ENCODE results near the gene ZNF462.

ZNF462 gene

DNA sequence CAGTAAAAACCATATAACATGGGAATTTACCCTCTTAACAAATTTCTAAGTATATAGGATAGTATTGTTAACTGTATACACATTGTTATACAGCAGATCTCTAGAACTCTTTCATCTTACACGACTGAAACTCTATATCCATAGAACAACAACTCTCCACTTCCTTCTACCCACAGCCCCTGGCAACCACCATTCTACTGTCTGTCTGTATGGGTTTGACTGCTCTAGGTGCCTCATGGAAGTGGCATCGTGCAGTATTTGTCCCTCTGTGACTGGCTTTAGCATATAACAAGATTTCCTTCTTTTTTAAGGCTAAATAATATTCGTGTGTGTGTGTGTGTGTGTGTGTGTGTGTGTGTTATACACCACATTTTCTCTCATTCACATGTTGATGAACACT is 100.7 kb downstream of the ZNF462 start:
- Histone ChIP-seq H3K4me2 (ENCODE audit: insufficient read depth, low read length, poor library complexity, severe bottlenecking) (no peak overlapping the region), H2AFZ (ENCODE audit: low read length) (no peak overlapping the region), H4K91ac (ENCODE audit: low read depth, low read length, poor library complexity) (no peak overlapping the region), H2BK15ac (ENCODE audit: low read length) (no peak overlapping the region), H3K23ac (ENCODE audit: low read depth, low read length, poor library complexity) (no peak overlapping the region), H3K4me1 (ENCODE audit: control insufficient read depth in 2 of 2, insufficient read depth in 1 of 2, low read depth in 1 of 2, low read length in 2 of 2) (peaks cover 3 to 12% of the 10 kb centered on the region in 2 donors), H3K4me3 (ENCODE audit: low read length in 2 of 2) (no peak overlapping the region), H3K9me3 (replicated peaks in 1 of 2; ENCODE audit: control insufficient read depth in 2 of 2, insufficient read depth in 1 of 2, low read depth in 1 of 2, low read length in 2 of 2) (peaks cover 0 to 32% of the 10 kb centered on the region in 2 donors), H3K27me3 (ENCODE audit: control insufficient read depth in 3 of 3, insufficient read depth in 3 of 3, low read depth in 1 of 3, low read length in 3 of 3) (no peaks in the 10 kb centered on the region), H3K18ac (ENCODE audit: low read length) (no peak overlapping the region), H2BK120ac (ENCODE audit: low read depth, low read length) (no peak overlapping the region), H2AK5ac (ENCODE audit: low read depth, low read length) (no peak overlapping the region), H3K9ac (ENCODE audit: low read depth, low read length, poor library complexity) (no peak overlapping the region), H3K27ac (replicated peaks; ENCODE audit: low read length) (no peak overlapping the region), H3K4ac (ENCODE audit: low read length) (no peak overlapping the region), H3K79me1 (ENCODE audit: low read depth, low read length) (no peaks in the 10 kb centered on the region), H3K14ac (ENCODE audit: low read length) (no peak overlapping the region), H4K8ac (ENCODE audit: low read depth, low read length) (no peak overlapping the region), H2BK5ac (ENCODE audit: low read length) (no peak overlapping the region), H2BK12ac (ENCODE audit: low read length) (no peak overlapping the region), H3K36me3 (replicated peaks in 1 of 2; ENCODE audit: control insufficient read depth in 2 of 2, insufficient read depth in 2 of 2, low read length in 2 of 2) (peaks cover 8 to 100% of the 10 kb centered on the region in 2 donors)
- no peak for DNase-seq (ENCODE audit: low spot score)
- no CpG with 5 or more reads among the region's 3 CpGs for WGBS, 2 donors (ENCODE audit: extremely low coverage in 2 of 2, insufficient read length in 2 of 2, insufficient replicate concordance in 1 of 2)

DNA sequence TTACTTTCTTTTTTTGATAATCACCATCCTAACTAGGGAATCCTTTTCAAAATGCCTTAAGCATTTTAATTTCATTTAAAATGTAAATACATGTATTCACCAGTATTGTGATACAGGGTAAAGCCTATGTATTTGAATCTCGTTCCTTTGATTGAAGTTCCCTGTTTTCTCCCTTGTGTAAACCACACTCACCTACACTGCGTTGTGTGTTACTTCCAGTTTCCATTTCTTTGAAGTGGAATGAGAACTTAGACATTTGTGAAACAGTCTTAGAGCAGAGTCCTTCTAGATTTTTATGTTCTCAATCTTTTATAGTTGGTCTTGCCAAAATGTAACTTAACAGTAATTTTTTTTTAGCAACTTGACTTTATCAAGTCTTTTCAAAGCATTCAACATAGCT is 101.4 kb downstream of the ZNF462 start:
- Histone ChIP-seq H3K4me3 (ENCODE audit: low read length in 2 of 2) (no peak overlapping the region), H3K4me2 (ENCODE audit: insufficient read depth, low read length, poor library complexity, severe bottlenecking) (no peak overlapping the region), H2BK12ac (ENCODE audit: low read length) (no peak overlapping the region), H3K4ac (ENCODE audit: low read length) (no peak overlapping the region), H2AK5ac (ENCODE audit: low read depth, low read length) (no peak overlapping the region), H3K9ac (ENCODE audit: low read depth, low read length, poor library complexity) (no peak overlapping the region), H3K79me1 (ENCODE audit: low read depth, low read length) (no peaks in the 10 kb centered on the region), H4K8ac (ENCODE audit: low read depth, low read length) (no peak overlapping the region), H2BK15ac (ENCODE audit: low read length) (no peak overlapping the region), H3K23ac (ENCODE audit: low read depth, low read length, poor library complexity) (no peak overlapping the region), H2AFZ (ENCODE audit: low read length) (no peak overlapping the region), H3K27ac (replicated peaks; ENCODE audit: low read length) (no peak overlapping the region), H3K36me3 (replicated peaks in 1 of 2; ENCODE audit: control insufficient read depth in 2 of 2, insufficient read depth in 2 of 2, low read length in 2 of 2) (peaks cover 4 to 99% of the 10 kb centered on the region in 2 donors), H4K91ac (ENCODE audit: low read depth, low read length, poor library complexity) (no peak overlapping the region), H2BK5ac (ENCODE audit: low read length) (no peak overlapping the region), H3K18ac (ENCODE audit: low read length) (no peak overlapping the region), H3K4me1 (ENCODE audit: control insufficient read depth in 2 of 2, insufficient read depth in 1 of 2, low read depth in 1 of 2, low read length in 2 of 2) (peaks cover 3 to 12% of the 10 kb centered on the region in 2 donors), H3K9me3 (replicated peaks in 1 of 2; ENCODE audit: control insufficient read depth in 2 of 2, insufficient read depth in 1 of 2, low read depth in 1 of 2, low read length in 2 of 2) (peaks cover 0 to 32% of the 10 kb centered on the region in 2 donors), H3K14ac (ENCODE audit: low read length) (no peak overlapping the region), H2BK120ac (ENCODE audit: low read depth, low read length) (no peak overlapping the region), H3K27me3 (ENCODE audit: control insufficient read depth in 3 of 3, insufficient read depth in 3 of 3, low read depth in 1 of 3, low read length in 3 of 3) (no peaks in the 10 kb centered on the region)
- WGBS, 2 donors (ENCODE audit: extremely low coverage in 2 of 2, insufficient read length in 2 of 2, insufficient replicate concordance in 1 of 2): no CpG with 5 or more reads among the region's 2 CpGs
- DNase-seq (ENCODE audit: low spot score): no peak

DNA sequence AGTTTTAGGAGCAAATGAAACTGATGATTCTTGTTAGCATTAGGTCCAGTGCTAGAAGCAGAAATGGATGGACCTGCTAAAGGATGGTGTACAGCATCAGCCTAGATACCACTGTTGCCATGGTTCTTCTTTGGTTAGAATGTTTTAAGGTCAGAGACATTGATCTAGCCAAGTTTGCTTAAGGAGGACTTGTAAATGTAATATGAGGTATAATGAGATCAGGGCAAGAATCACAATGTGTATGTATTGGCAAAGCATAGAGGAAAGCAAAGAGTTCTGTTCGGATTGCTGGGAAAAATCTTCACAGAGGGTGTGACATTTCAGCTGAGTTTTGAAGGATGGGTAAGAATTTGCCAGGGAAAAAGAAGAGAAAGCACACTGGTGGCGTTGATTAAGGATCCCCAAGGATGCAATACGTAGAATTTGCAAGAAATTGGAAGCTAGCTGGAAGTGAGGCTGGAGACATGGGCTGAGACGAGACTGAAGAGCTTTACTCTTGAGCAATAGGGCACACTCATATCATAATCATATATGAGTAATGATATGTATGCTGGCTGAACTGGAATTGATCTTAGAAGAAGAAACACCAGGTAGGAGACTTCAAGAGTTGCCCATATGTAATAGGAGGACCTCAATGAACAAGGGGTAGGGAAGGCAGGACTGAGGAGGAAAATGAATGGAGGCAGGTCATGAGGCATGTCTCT is 102.0 kb downstream of the ZNF462 start:
- no peak overlapping the region for H2BK5ac ChIP-seq (ENCODE audit: low read length)
- WGBS, 2 donors (ENCODE audit: extremely low coverage in 2 of 2, insufficient read length in 2 of 2, insufficient replicate concordance in 1 of 2): no CpG with 5 or more reads among the region's 4 CpGs
- peaks cover 7 to 15% of the 10 kb centered on the region in 2 donors for H3K4me1 ChIP-seq (ENCODE audit: control insufficient read depth in 2 of 2, insufficient read depth in 1 of 2, low read depth in 1 of 2, low read length in 2 of 2)
- no peak overlapping the region for H3K9ac ChIP-seq (ENCODE audit: low read depth, low read length, poor library complexity)
- H3K27ac ChIP-seq (replicated peaks; ENCODE audit: low read length): no peak overlapping the region
- H3K23ac ChIP-seq (ENCODE audit: low read depth, low read length, poor library complexity): no peak overlapping the region
- H3K4ac ChIP-seq (ENCODE audit: low read length): no peak overlapping the region
- no peaks in the 10 kb centered on the region for H3K79me1 ChIP-seq (ENCODE audit: low read depth, low read length)
- peaks cover 0 to 32% of the 10 kb centered on the region in 2 donors for H3K9me3 ChIP-seq (replicated peaks in 1 of 2; ENCODE audit: control insufficient read depth in 2 of 2, insufficient read depth in 1 of 2, low read depth in 1 of 2, low read length in 2 of 2)
- H2BK15ac ChIP-seq (ENCODE audit: low read length): no peak overlapping the region
- no peak overlapping the region for H3K4me2 ChIP-seq (ENCODE audit: insufficient read depth, low read length, poor library complexity, severe bottlenecking)
- peaks cover 4 to 96% of the 10 kb centered on the region in 2 donors for H3K36me3 ChIP-seq (replicated peaks in 1 of 2; ENCODE audit: control insufficient read depth in 2 of 2, insufficient read depth in 2 of 2, low read length in 2 of 2)
- DNase-seq (ENCODE audit: low spot score): no peak
- H2BK120ac ChIP-seq (ENCODE audit: low read depth, low read length): no peak overlapping the region
- H3K18ac ChIP-seq (ENCODE audit: low read length): no peak overlapping the region
- no peak overlapping the region for H2AFZ ChIP-seq (ENCODE audit: low read length)
- no peak overlapping the region for H2AK5ac ChIP-seq (ENCODE audit: low read depth, low read length)
- H3K27me3 ChIP-seq (ENCODE audit: control insufficient read depth in 3 of 3, insufficient read depth in 3 of 3, low read depth in 1 of 3, low read length in 3 of 3): no peaks in the 10 kb centered on the region
- H3K14ac ChIP-seq (ENCODE audit: low read length): no peak overlapping the region
- H4K91ac ChIP-seq (ENCODE audit: low read depth, low read length, poor library complexity): no peak overlapping the region
- no peak overlapping the region for H3K4me3 ChIP-seq (ENCODE audit: low read length in 2 of 2)
- H4K8ac ChIP-seq (ENCODE audit: low read depth, low read length): no peak overlapping the region
- H2BK12ac ChIP-seq (ENCODE audit: low read length): no peak overlapping the region

DNA sequence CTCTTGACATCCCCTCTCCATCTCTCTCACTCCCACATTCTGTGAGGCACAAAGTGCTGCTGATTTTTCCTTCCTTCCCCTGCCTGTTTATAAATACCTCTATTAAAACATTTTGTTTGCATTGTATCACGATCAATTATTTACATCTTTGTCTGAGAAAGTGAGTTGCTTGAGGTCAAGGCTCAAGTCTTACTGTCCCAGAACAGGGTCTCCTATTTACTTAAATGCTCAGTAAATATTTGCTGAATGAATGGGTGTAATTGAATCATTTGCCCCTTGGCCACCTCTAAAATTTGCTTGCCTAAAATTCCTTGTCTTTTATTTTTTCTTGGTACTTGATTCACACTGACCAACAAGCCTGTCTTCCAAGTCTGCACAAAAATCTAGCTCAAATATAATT is 103.5 kb downstream of the ZNF462 start:
- Histone ChIP-seq H3K4ac (ENCODE audit: low read length) (no peak overlapping the region), H2BK5ac (ENCODE audit: low read length) (no peak overlapping the region), H2AFZ (ENCODE audit: low read length) (no peak overlapping the region), H2AK5ac (ENCODE audit: low read depth, low read length) (no peak overlapping the region), H3K9me3 (replicated peaks in 1 of 2; ENCODE audit: control insufficient read depth in 2 of 2, insufficient read depth in 1 of 2, low read depth in 1 of 2, low read length in 2 of 2) (peaks cover 0 to 22% of the 10 kb centered on the region in 2 donors), H3K18ac (ENCODE audit: low read length) (no peak overlapping the region), H3K27ac (replicated peaks; ENCODE audit: low read length) (no peak overlapping the region), H4K91ac (ENCODE audit: low read depth, low read length, poor library complexity) (no peak overlapping the region), H3K9ac (ENCODE audit: low read depth, low read length, poor library complexity) (no peak overlapping the region), H3K4me3 (ENCODE audit: low read length in 2 of 2) (no peak overlapping the region), H2BK15ac (ENCODE audit: low read length) (no peak overlapping the region), H3K14ac (ENCODE audit: low read length) (no peak overlapping the region), H3K27me3 (ENCODE audit: control insufficient read depth in 3 of 3, insufficient read depth in 3 of 3, low read depth in 1 of 3, low read length in 3 of 3) (no peaks in the 10 kb centered on the region), H3K36me3 (replicated peaks in 1 of 2; ENCODE audit: control insufficient read depth in 2 of 2, insufficient read depth in 2 of 2, low read length in 2 of 2) (peaks cover 3 to 87% of the 10 kb centered on the region in 2 donors), H3K23ac (ENCODE audit: low read depth, low read length, poor library complexity) (no peak overlapping the region), H3K79me1 (ENCODE audit: low read depth, low read length) (no peaks in the 10 kb centered on the region), H4K8ac (ENCODE audit: low read depth, low read length) (no peak overlapping the region), H2BK120ac (ENCODE audit: low read depth, low read length) (no peak overlapping the region), H2BK12ac (ENCODE audit: low read length) (no peak overlapping the region), H3K4me2 (ENCODE audit: insufficient read depth, low read length, poor library complexity, severe bottlenecking) (no peak overlapping the region), H3K4me1 (ENCODE audit: control insufficient read depth in 2 of 2, insufficient read depth in 1 of 2, low read depth in 1 of 2, low read length in 2 of 2) (peaks cover 9 to 26% of the 10 kb centered on the region in 2 donors)
- DNase-seq (ENCODE audit: low spot score): no peak
- no CpG with 5 or more reads among the region's 1 CpG for WGBS, 2 donors (ENCODE audit: extremely low coverage in 2 of 2, insufficient read length in 2 of 2, insufficient replicate concordance in 1 of 2)

All from neuronal stem cell (in vitro differentiated cells).